A673 (cell line): ENCODE measurements around the gene DPY30. TPM values are rescaled to one million over a fixed set of nuclear protein-coding genes. Genes with fewer than 3 reads are reported as not detected.

ENCODE experiments used
- BruUV-seq: library from RNA; stranded (reverse); fragments of 400-500 nt; replicated peaks from 2 replicates; lab custom pipeline; 2021; lab: Mats Ljungman, UMichigan
- CTCF ChIA-PET: fragments of 300-600 bp; sonication (Branson Sonifier 250); formaldehyde crosslinking; loops from one replicate; lab custom pipeline; 2022; ENCODE audit warnings: antibody characterized with exemption; lab: Charles Lee
- POLR2A ChIA-PET: fragments of 300-600 bp; sonication (Branson Sonifier 250); formaldehyde crosslinking; loops from one replicate; lab custom pipeline; 2022; ENCODE audit warnings: antibody characterized with exemption; ENCODE audit not compliant: low non-redundant PET; lab: Charles Lee
- DNase-seq: peaks from one replicate; pipeline ENCODE4 v3.0.0-alpha.2; 2015; ENCODE audit warnings: low spot score
- H3K27ac ChIP-seq: fragments of 200-600 bp; sonication (generic); 2 replicates; pipeline ENCODE4 v1.5.1; 2016; ENCODE audit warnings: mixed run types, low read depth, mild to moderate bottlenecking, mixed read lengths, antibody characterized with exemption, low read length; ENCODE audit not compliant: poor library complexity, severe bottlenecking
- H3K27me3 ChIP-seq: fragments of 200-600 bp; sonication (generic); replicated peaks from 2 replicates; pipeline ENCODE4 v1.6.1; 2017; ENCODE audit warnings: mixed run types, low read depth, mild to moderate bottlenecking, mixed read lengths, antibody characterized with exemption, low read length; ENCODE audit not compliant: insufficient read depth, poor library complexity
- H3K36me3 ChIP-seq: fragments of 200-600 bp; sonication (generic); 2 replicates; pipeline ENCODE4 v1.6.1; 2016; ENCODE audit warnings: mixed run types, mild to moderate bottlenecking, mixed read lengths, antibody characterized with exemption, low read length; ENCODE audit not compliant: insufficient read depth, poor library complexity, severe bottlenecking
- H3K4me1 ChIP-seq: fragments of 200-600 bp; sonication (generic); 2 replicates; pipeline ENCODE4 v1.6.1; 2017; ENCODE audit warnings: mixed run types, mild to moderate bottlenecking, mixed read lengths, antibody characterized with exemption, low read length; ENCODE audit not compliant: insufficient read depth, poor library complexity, severe bottlenecking
- H3K4me3 ChIP-seq: fragments of 200-600 bp; sonication (generic); 2 replicates; pipeline ENCODE4 v1.5.1; 2016; ENCODE audit warnings: low read depth, mixed run types, mild to moderate bottlenecking, mixed read lengths, low read length; ENCODE audit not compliant: poor library complexity, severe bottlenecking
- H3K9me3 ChIP-seq: fragments of 200-600 bp; sonication (generic); 2 replicates; pipeline ENCODE4 v1.6.1; 2016; ENCODE audit warnings: mixed run types, low read depth, mild to moderate bottlenecking, mixed read lengths, antibody characterized with exemption, low read length; ENCODE audit not compliant: poor library complexity, severe bottlenecking
- EZH2 ChIP-seq: fragments of 200-600 bp; sonication (generic); IDR thresholded peaks from 2 replicates; pipeline ENCODE4 v1.6.1; 2017; ENCODE audit warnings: borderline replicate concordance, low read depth, mild to moderate bottlenecking, mixed read lengths, antibody characterized with exemption, low read length; ENCODE audit not compliant: poor library complexity, severe bottlenecking
- intact Hi-C: fragments of 100-400 bp; cut with micrococcal nuclease; formaldehyde crosslinking; loops from one replicate; pipeline ENCODE4 v1.10.0; 2022; ENCODE audit not compliant: unreplicated experiment
- total RNA-seq: library from RNA; stranded (reverse); gene quantifications from 2 replicates; pipeline ENCODE4 v1.2.3, GENCODE V29; 2021
- TF ChIP-seq, protein P1 (sequence below): fragments of 300-800, 200-600 bp; sonication (generic); conservative IDR thresholded peaks from 2 replicates; pipeline ENCODE4 v1.5.1; 2017; ENCODE audit warnings: low read depth, mild to moderate bottlenecking, antibody characterized with exemption, low read length, moderate library complexity, mixed read lengths

DPY30 gene
- total RNA-seq, 1 experiment from 2014 or later: 90.8 TPM

DNA sequence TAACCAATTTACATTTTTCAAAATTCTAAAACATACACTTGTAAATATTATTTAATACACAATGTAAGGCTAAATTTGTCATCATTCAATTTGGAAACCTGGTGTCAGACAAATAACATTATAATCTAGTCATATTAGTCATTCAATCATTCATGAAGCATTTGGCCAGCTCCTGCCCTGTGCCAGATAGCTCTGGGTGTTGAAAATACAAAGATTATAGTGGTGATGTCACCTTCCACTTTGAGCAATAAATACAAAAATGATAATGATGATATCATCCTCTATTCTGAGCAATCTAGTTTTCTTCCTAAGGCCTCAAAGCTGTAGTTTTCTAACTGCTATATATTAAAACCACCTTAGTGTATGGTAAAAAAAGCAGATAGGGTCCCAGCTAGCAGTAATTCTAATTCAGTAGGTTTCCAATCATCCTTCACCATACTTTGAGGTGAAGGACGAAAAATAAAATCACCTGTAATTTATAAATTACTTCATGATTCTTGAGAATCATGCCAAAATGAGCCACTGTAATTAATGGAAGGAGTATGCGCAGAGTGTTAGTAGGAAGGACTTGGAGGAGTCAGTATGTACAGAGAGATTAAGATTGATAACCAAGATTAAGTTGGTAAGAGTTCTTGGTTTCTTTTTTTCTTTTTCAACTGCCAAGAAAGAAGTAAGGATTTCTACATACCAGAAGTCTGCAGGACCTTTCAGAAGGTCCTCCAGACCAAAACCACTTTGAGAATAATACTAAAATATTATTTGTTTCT, 52.0 kb downstream of the DPY30 start:
- POLR2A ChIA-PET: no interaction called here
- BruUV-seq: no TSS peak
- intact Hi-C loops: no loop called here
- Histone ChIP-seq H3K4me3 (no peak overlapping the region), H3K9me3 (no peaks in the 10 kb centered on the region), H3K36me3 (no peaks in the 10 kb centered on the region), H3K4me1 (peaks cover 6% of the 10 kb centered on the region), H3K27me3 (no peaks in the 10 kb centered on the region), H3K27ac (no peak overlapping the region)
- peak; percentile 23 for DNase-seq
- TF ChIP-seq, protein P1, sequence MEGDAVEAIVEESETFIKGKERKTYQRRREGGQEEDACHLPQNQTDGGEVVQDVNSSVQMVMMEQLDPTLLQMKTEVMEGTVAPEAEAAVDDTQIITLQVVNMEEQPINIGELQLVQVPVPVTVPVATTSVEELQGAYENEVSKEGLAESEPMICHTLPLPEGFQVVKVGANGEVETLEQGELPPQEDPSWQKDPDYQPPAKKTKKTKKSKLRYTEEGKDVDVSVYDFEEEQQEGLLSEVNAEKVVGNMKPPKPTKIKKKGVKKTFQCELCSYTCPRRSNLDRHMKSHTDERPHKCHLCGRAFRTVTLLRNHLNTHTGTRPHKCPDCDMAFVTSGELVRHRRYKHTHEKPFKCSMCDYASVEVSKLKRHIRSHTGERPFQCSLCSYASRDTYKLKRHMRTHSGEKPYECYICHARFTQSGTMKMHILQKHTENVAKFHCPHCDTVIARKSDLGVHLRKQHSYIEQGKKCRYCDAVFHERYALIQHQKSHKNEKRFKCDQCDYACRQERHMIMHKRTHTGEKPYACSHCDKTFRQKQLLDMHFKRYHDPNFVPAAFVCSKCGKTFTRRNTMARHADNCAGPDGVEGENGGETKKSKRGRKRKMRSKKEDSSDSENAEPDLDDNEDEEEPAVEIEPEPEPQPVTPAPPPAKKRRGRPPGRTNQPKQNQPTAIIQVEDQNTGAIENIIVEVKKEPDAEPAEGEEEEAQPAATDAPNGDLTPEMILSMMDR: no peak
- no peak for TF ChIP-seq EZH2
- CTCF ChIA-PET: no interaction called here

DNA sequence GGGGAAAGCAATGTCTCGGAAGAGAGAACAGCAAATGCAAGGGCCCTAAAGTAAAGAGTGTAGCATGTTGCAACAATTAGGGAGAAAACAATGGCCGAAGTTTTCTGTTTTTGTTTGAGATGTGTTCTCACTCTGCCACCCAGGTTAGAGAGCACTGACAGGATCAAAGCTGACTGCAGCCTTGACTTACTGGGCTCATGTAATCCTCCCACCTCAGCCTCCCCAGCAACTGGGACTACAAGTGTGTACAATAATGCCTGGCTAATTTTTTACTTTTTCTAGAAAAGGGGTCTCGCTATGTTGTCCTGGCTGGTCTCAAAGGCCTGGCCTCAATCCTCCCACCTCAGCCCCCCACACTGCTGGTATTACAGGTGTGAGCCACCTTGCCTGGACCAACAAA, 52.7 kb downstream of the DPY30 start:
- Histone ChIP-seq H3K4me1 (peaks cover 6% of the 10 kb centered on the region), H3K9me3 (no peaks in the 10 kb centered on the region), H3K4me3 (no peak overlapping the region), H3K27me3 (no peaks in the 10 kb centered on the region), H3K27ac (no peak overlapping the region), H3K36me3 (no peaks in the 10 kb centered on the region)
- BruUV-seq: no TSS peak
- ChIA-PET POLR2A (no interaction called here), CTCF (no interaction called here)
- TF ChIP-seq EZH2: no peak
- TF ChIP-seq, protein P1: no peak
- no peak for DNase-seq
- intact Hi-C loops: no loop called here

DNA sequence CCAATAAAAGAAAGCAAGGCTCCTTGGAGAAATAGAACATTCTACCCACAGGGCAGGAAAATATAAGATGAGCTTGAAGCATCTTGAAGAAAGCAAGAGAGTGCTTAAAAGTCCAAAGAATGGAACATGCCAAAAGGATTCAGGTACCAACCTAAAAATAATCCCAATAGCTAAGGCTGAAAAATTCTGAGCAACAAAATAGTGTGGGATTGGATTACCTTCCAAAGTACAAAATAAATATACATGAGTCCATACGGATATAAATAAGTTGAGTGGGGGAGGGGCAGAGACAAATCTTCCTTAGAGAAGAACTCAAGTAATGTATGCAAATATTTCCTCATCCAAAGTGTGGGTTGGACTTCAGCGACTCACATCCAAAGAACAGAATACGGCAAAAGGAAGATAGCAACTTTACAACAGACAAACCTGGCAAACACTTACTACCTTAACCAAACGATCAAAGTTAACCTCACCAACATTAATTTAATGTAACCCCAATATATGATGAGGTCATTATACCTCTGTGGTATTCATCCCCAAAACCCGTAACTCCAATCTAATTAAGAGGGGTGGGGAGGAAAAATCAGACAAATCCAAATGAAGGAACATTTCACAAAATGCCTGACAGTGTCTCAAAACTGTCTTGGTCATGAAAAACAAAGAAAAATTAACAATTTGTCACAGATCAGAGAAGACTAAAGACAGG, 55.7 kb downstream of the DPY30 start:
- H3K4me3 ChIP-seq: no peak overlapping the region
- H3K27me3 ChIP-seq: no peaks in the 10 kb centered on the region
- CTCF ChIA-PET: no interaction called here
- TF ChIP-seq, protein P1: no peak
- TF ChIP-seq EZH2: no peak
- intact Hi-C loops: no loop called here
- peak; percentile 45 for DNase-seq
- no TSS peak for BruUV-seq
- peaks cover 10% of the 10 kb centered on the region for H3K4me1 ChIP-seq
- H3K36me3 ChIP-seq: no peaks in the 10 kb centered on the region
- no peak overlapping the region for H3K27ac ChIP-seq
- H3K9me3 ChIP-seq: no peaks in the 10 kb centered on the region
- POLR2A ChIA-PET: no interaction called here
